HepG2 (cell line): ENCODE results near the gene ATP8B2. TPM values are rescaled to one million over a fixed set of nuclear protein-coding genes. Genes with fewer than 3 reads are reported as not detected.
A peak's percentile ranks its signal among the peaks of the same experiment; 100 is the strongest.

ENCODE experiments used
- ATM ChIP-seq: fragments of 450-650 bp; IDR thresholded peaks from 2 replicates; pipeline ENCODE4 v1.7.1; 2017; ENCODE audit warnings: mild to moderate bottlenecking, borderline replicate concordance
- BORCS8-MEF2B ChIP-seq: sonication (generic); formaldehyde crosslinking; IDR thresholded peaks from 2 replicates; pipeline ENCODE4 v1.8.0; 2022; ENCODE audit warnings: mild to moderate bottlenecking, missing genetic modification reagents
- EEA1 ChIP-seq: sonication (generic); formaldehyde crosslinking; IDR thresholded peaks from 2 replicates; pipeline ENCODE4 v1.5.1; 2020; ENCODE audit warnings: mild to moderate bottlenecking, missing genetic modification reagents, borderline replicate concordance
- KDM2A ChIP-seq: sonication (generic); formaldehyde crosslinking; IDR thresholded peaks from 2 replicates; pipeline ENCODE4 v1.4.0; 2020; ENCODE audit warnings: low read depth, missing genetic modification reagents, borderline replicate concordance
- KLF15 ChIP-seq: sonication (generic); formaldehyde crosslinking; IDR thresholded peaks from 2 replicates; pipeline ENCODE4 v1.8.1; 2023; ENCODE audit warnings: borderline replicate concordance, mild to moderate bottlenecking, inconsistent platforms, missing genetic modification reagents, mixed read lengths
- NFE2L1 ChIP-seq: sonication (generic); formaldehyde crosslinking; IDR thresholded peaks from 2 replicates; pipeline ENCODE4 v1.4.0; 2020; ENCODE audit warnings: missing genetic modification reagents, mild to moderate bottlenecking, borderline replicate concordance
- ONECUT2 ChIP-seq: sonication (generic); formaldehyde crosslinking; IDR thresholded peaks from 2 replicates; pipeline ENCODE4 v1.4.0; 2020; ENCODE audit warnings: missing genetic modification reagents
- PAF1 ChIP-seq: IDR thresholded peaks from 2 replicates; pipeline ENCODE4 v1.6.1; 2016; ENCODE audit warnings: missing genetic modification reagents, missing compliant biosample characterization
- RARG ChIP-seq: sonication (generic); formaldehyde crosslinking; IDR thresholded peaks from 2 replicates; pipeline ENCODE4 v1.4.0; 2020; ENCODE audit warnings: low read depth, mild to moderate bottlenecking, missing genetic modification reagents
- SATB2 ChIP-seq: sonication (generic); formaldehyde crosslinking; IDR thresholded peaks from 2 replicates; pipeline ENCODE4 v1.5.0; 2020; ENCODE audit warnings: missing genetic modification reagents
- SOX13 ChIP-seq, 3 experiments: fragments of 450-650 bp in 1 of 3; sonication (generic) in 1 of 3; formaldehyde crosslinking in 1 of 3; IDR thresholded peaks in 2 of 3; conservative IDR thresholded peaks in 1 of 3; 2 replicates each; pipeline versions ENCODE4 v1.5.0 to v1.6.1; 2016 to 2020; ENCODE audit warnings: antibody characterized with exemption in 1 of 3, mild to moderate bottlenecking in 1 of 3, missing compliant biosample characterization in 1 of 3, missing genetic modification reagents in 1 of 3, moderate library complexity in 1 of 3
- YEATS4 ChIP-seq: sonication (generic); formaldehyde crosslinking; IDR thresholded peaks from 2 replicates; pipeline ENCODE4 v1.4.0; 2020; ENCODE audit warnings: missing genetic modification reagents, borderline replicate concordance
- ZKSCAN8 ChIP-seq: IDR thresholded peaks from 2 replicates; pipeline ENCODE4 v1.6.1; 2016; ENCODE audit warnings: borderline replicate concordance, missing genetic modification reagents, missing compliant biosample characterization
- ZNF296 ChIP-seq: sonication (generic); formaldehyde crosslinking; conservative IDR thresholded peaks from 2 replicates; pipeline ENCODE4 v1.5.0; 2020; ENCODE audit warnings: mild to moderate bottlenecking, missing genetic modification reagents
- ZNF451 ChIP-seq: sonication (generic); formaldehyde crosslinking; IDR thresholded peaks from 2 replicates; pipeline ENCODE4 v1.5.0; 2020; ENCODE audit warnings: mild to moderate bottlenecking, missing genetic modification reagents
- ZNF709 ChIP-seq: sonication (generic); formaldehyde crosslinking; IDR thresholded peaks from 2 replicates; pipeline ENCODE4 v1.5.0; 2020; ENCODE audit warnings: mild to moderate bottlenecking, missing genetic modification reagents
- polyA plus RNA-seq, 8 experiments: library from polyadenylated mRNA; depleted of rRNA in 3 of 8; stranded (reverse) in 7 of 8; unstranded in 1 of 8; fragments of >200 nt; fragmentation: Illumina TruSeq in 4 of 8; extraction: Trizol in 4 of 8; gene quantifications; 2 replicates each; pipeline versions ENCODE4 v1.2.1 to v1.2.3, GENCODE V29; 2011 to 2016; ENCODE audit warnings: low read depth in 4 of 8, missing spikeins in 1 of 8, mixed read lengths in 1 of 8; ENCODE audit not compliant: insufficient read depth in 1 of 8
- total RNA-seq, 5 experiments: library from RNA; depleted of rRNA; stranded (reverse); fragments of >200 nt; fragmentation: Illumina TruSeq; extraction: Trizol; gene quantifications; 2 replicates each; pipeline ENCODE4 v1.2.3, GENCODE V29; 2016; ENCODE audit warnings: low read depth in 1 of 5
- TF ChIP-seq, protein P1 (sequence below): IDR thresholded peaks from 2 replicates; pipeline ENCODE4 v1.6.1; 2018; ENCODE audit warnings: missing genetic modification reagents, mild to moderate bottlenecking, missing compliant biosample characterization
- TF ChIP-seq, protein P2 (sequence below): sonication (generic); formaldehyde crosslinking; IDR thresholded peaks from 2 replicates; pipeline ENCODE4 v1.4.0; 2020; ENCODE audit warnings: mild to moderate bottlenecking, missing genetic modification reagents
- TF ChIP-seq, protein P3 (sequence below): sonication (generic); formaldehyde crosslinking; IDR thresholded peaks from 2 replicates; pipeline ENCODE4 v1.5.1; 2020; ENCODE audit warnings: missing genetic modification reagents, mild to moderate bottlenecking, borderline replicate concordance
- TF ChIP-seq, protein P4 (sequence below): sonication (generic); formaldehyde crosslinking; conservative IDR thresholded peaks from 2 replicates; pipeline ENCODE4 v1.8.1; 2023; ENCODE audit warnings: missing genetic modification reagents

The ATP8B2 gene
- total and polyA plus RNA-seq, 2 of the 13 experiments (the other 11 are each of a cell fraction or from before 2014, with no cell fraction given): 20.4 to 39.3 TPM

DNA sequence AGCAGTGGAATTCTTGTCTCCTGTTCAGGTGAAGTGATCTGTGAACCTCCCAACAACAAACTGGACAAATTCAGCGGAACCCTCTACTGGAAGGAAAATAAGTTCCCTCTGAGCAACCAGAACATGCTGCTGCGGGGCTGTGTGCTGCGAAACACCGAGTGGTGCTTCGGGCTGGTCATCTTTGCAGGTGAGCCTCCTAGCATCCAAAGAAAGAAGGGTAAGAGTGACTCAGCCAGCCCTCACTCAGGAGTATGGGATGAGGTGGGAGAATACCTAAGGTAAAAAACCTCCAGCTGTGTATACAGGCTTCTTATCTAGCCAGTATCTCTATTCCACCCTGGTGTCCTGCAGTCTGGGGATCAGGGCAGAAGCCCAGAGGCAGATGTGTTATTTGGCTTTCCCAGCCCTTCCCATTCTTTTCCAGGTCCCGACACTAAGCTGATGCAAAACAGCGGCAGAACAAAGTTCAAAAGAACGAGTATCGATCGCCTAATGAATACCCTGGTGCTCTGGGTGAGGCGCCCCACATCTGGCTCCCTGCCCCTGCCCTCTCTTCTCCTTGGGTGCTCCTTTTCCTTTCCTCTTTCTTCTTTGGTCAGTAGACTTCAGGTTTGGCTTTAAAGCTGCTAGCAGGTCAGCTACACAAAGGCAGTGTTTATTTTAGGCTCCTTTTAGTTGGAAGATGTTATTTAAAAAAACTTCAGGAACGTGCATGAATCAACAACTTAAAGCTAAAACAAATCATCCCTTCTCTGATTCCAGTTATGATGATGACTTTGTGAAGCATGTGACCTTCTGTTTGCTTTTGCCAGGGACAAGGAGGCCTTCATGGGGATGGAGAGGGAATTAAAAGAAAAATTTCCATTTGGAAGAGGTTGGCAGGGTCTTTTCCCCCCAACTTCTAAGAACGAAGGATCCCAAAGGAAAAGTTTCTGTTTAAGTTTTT, 9.0 kb downstream of the ATP8B2 start (continued):
- TF ChIP-seq NFE2L1 (CRISPR knock-in tag) (no peak), EEA1 (CRISPR knock-in tag) (no peak), BORCS8-MEF2B (no peak), ATM (no peak), SOX13 (IDR thresholded peaks at IDR 0.05) (no peak), SOX13 (CRISPR knock-in tag; conservative IDR thresholded peaks at IDR 0.05 in 1 of 2, IDR thresholded peaks at IDR 0.05 in 1 of 2) (peak in 1 of 2 experiments; percentile 68; a peak in 2 of 4 replicates), ONECUT2 (CRISPR knock-in tag) (peak; percentile 99), ZNF451 (CRISPR knock-in tag) (no peak), YEATS4 (no peak; the same call in 1 of the 2 replicates), ZKSCAN8 (CRISPR knock-in tag) (no peak), ZNF709 (CRISPR knock-in tag) (no peak), KLF15 (CRISPR knock-in tag) (no peak), SATB2 (no peak), RARG (CRISPR knock-in tag) (no peak), KDM2A (CRISPR knock-in tag) (no peak; the same call in 1 of the 2 replicates), ZNF296 (no peak), PAF1 (no peak)
- TF ChIP-seq, protein P1, sequence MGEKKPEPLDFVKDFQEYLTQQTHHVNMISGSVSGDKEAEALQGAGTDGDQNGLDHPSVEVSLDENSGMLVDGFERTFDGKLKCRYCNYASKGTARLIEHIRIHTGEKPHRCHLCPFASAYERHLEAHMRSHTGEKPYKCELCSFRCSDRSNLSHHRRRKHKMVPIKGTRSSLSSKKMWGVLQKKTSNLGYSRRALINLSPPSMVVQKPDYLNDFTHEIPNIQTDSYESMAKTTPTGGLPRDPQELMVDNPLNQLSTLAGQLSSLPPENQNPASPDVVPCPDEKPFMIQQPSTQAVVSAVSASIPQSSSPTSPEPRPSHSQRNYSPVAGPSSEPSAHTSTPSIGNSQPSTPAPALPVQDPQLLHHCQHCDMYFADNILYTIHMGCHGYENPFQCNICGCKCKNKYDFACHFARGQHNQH: no peak; the same call in 1 of the 2 replicates
- TF ChIP-seq, protein P2, sequence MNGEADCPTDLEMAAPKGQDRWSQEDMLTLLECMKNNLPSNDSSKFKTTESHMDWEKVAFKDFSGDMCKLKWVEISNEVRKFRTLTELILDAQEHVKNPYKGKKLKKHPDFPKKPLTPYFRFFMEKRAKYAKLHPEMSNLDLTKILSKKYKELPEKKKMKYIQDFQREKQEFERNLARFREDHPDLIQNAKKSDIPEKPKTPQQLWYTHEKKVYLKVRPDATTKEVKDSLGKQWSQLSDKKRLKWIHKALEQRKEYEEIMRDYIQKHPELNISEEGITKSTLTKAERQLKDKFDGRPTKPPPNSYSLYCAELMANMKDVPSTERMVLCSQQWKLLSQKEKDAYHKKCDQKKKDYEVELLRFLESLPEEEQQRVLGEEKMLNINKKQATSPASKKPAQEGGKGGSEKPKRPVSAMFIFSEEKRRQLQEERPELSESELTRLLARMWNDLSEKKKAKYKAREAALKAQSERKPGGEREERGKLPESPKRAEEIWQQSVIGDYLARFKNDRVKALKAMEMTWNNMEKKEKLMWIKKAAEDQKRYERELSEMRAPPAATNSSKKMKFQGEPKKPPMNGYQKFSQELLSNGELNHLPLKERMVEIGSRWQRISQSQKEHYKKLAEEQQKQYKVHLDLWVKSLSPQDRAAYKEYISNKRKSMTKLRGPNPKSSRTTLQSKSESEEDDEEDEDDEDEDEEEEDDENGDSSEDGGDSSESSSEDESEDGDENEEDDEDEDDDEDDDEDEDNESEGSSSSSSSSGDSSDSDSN (CRISPR knock-in tag): peak; percentile 31; the same call in 1 of the 2 replicates
- TF ChIP-seq, protein P3, sequence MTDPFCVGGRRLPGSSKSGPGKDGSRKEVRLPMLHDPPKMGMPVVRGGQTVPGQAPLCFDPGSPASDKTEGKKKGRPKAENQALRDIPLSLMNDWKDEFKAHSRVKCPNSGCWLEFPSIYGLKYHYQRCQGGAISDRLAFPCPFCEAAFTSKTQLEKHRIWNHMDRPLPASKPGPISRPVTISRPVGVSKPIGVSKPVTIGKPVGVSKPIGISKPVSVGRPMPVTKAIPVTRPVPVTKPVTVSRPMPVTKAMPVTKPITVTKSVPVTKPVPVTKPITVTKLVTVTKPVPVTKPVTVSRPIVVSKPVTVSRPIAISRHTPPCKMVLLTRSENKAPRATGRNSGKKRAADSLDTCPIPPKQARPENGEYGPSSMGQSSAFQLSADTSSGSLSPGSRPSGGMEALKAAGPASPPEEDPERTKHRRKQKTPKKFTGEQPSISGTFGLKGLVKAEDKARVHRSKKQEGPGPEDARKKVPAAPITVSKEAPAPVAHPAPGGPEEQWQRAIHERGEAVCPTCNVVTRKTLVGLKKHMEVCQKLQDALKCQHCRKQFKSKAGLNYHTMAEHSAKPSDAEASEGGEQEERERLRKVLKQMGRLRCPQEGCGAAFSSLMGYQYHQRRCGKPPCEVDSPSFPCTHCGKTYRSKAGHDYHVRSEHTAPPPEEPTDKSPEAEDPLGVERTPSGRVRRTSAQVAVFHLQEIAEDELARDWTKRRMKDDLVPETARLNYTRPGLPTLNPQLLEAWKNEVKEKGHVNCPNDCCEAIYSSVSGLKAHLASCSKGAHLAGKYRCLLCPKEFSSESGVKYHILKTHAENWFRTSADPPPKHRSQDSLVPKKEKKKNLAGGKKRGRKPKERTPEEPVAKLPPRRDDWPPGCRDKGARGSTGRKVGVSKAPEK (CRISPR knock-in tag): no peak; the same call in 1 of the 2 replicates
- TF ChIP-seq, protein P4, sequence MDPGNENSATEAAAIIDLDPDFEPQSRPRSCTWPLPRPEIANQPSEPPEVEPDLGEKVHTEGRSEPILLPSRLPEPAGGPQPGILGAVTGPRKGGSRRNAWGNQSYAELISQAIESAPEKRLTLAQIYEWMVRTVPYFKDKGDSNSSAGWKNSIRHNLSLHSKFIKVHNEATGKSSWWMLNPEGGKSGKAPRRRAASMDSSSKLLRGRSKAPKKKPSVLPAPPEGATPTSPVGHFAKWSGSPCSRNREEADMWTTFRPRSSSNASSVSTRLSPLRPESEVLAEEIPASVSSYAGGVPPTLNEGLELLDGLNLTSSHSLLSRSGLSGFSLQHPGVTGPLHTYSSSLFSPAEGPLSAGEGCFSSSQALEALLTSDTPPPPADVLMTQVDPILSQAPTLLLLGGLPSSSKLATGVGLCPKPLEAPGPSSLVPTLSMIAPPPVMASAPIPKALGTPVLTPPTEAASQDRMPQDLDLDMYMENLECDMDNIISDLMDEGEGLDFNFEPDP (CRISPR knock-in tag): no peak
